Measurements from ENCODE around the gene FADS2.

DNA sequence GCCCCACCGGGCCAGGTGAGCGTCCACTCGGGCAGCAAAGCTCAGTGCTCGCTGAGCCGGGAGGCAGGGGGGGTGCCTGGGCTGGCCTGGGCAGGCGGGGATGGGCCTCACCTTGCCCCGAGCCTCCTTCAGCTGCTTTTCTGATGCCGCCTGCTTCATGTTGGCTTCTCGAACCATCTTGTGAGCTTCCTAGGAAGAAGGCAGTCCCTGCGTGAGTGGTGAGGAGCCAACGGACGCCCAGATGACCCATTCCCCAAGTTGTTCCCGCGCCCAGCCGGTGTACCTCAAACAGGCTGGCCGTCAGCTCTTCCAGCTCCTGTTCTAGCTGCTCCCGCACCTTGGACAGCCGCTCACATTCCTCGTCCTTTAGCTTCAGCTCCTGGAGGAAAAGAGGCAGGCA is 79.2 kb downstream of the FADS2 start:
- TF ChIP-seq, protein P1, sequence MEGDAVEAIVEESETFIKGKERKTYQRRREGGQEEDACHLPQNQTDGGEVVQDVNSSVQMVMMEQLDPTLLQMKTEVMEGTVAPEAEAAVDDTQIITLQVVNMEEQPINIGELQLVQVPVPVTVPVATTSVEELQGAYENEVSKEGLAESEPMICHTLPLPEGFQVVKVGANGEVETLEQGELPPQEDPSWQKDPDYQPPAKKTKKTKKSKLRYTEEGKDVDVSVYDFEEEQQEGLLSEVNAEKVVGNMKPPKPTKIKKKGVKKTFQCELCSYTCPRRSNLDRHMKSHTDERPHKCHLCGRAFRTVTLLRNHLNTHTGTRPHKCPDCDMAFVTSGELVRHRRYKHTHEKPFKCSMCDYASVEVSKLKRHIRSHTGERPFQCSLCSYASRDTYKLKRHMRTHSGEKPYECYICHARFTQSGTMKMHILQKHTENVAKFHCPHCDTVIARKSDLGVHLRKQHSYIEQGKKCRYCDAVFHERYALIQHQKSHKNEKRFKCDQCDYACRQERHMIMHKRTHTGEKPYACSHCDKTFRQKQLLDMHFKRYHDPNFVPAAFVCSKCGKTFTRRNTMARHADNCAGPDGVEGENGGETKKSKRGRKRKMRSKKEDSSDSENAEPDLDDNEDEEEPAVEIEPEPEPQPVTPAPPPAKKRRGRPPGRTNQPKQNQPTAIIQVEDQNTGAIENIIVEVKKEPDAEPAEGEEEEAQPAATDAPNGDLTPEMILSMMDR (conservative IDR thresholded peaks at IDR 0.05; ENCODE audit: low read depth in 2 of 2): no peak
- TF ChIP-seq POLR2AphosphoS5 (IDR thresholded peaks at IDR 0.05; ENCODE audit: low read depth) (no peak), EZH2phosphoT487 (IDR thresholded peaks at IDR 0.05; ENCODE audit: unreplicated experiment) (no peak), ZNF331 (CRISPR knock-in tag; IDR thresholded peaks at IDR 0.05; ENCODE audit: low read depth) (no peak), CREB1 (CRISPR knock-in tag; IDR thresholded peaks at IDR 0.05; ENCODE audit: low read depth) (no peak), EZH2 (IDR thresholded peaks at IDR 0.05; ENCODE audit: low read depth, unreplicated experiment) (no peak), NANOG (IDR thresholded peaks at IDR 0.05; ENCODE audit: borderline replicate concordance) (no peak)
